Thyroid gland (tissue), 4 donors: ENCODE results near the gene C8G. TPM values are rescaled to one million over a fixed set of nuclear protein-coding genes. Genes with fewer than 3 reads are reported as not detected.

ENCODE experiments used
- DNase-seq, 2 donors: peaks; one replicate each; pipeline ENCODE4 v3.0.0-alpha.2; 2019
- H3K27ac ChIP-seq, 3 donors: fragments of 200-600 bp; sonication (generic); 1 replicate in 2 of 3; 2 replicates in 1 of 3; pipeline ENCODE4 v1.5.1; 2016 to 2019; ENCODE audit warnings: mild to moderate bottlenecking in 1 of 3, moderate library complexity in 1 of 3
- H3K27me3 ChIP-seq: fragments of 200-600 bp; sonication (generic); one replicate; pipeline ENCODE4 v1.5.1; 2019
- H3K36me3 ChIP-seq, 2 donors: fragments of 200-600 bp; sonication (generic); one replicate each; pipeline ENCODE4 v1.5.1; 2016 to 2019
- H3K4me1 ChIP-seq, 2 donors: fragments of 200-600 bp; sonication (generic); one replicate each; pipeline ENCODE4 v1.5.1; 2017 to 2019
- H3K4me3 ChIP-seq, 3 donors: fragments of 200-600 bp; sonication (generic); replicated peaks in 1 of 3; 1 replicate in 2 of 3; 2 replicates in 1 of 3; pipeline ENCODE4 v1.5.1; 2016; ENCODE audit warnings: mild to moderate bottlenecking in 1 of 3
- H3K9me3 ChIP-seq: fragments of 200-600 bp; sonication (generic); one replicate; pipeline ENCODE4 v1.5.1; 2017
- POLR2A ChIP-seq, 2 donors: fragments of 450-650 bp; IDR thresholded peaks; one replicate each; pipeline ENCODE4 v1.6.1; 2017; ENCODE audit warnings: antibody characterized with exemption in 2 of 2, mild to moderate bottlenecking in 2 of 2, moderate library complexity in 1 of 2
- WGBS, 2 donors: methylation state at CpG; one replicate each; pipeline ENCODE4 v1.1.5; 2017; 5-methylcytosine and 5-hydroxymethylcytosine counted together
- intact Hi-C: fragments of 100-400 bp; cut with DNase I; formaldehyde crosslinking; loops from one replicate; pipeline ENCODE4 v1.15.1; 2023
- total RNA-seq, 4 donors: library from RNA; depleted of rRNA; stranded (reverse); fragments of >200 nt; gene quantifications; one replicate each; pipeline ENCODE4 v1.2.3, GENCODE V29; 2016
- TF ChIP-seq, protein P1 (sequence below), 6 experiments: fragments of 200-600 bp in 3 of 6; fragments of 450-650 bp in 3 of 6; sonication (generic) in 3 of 6; IDR thresholded peaks; one replicate each; pipeline ENCODE4 v1.5.1; 2016 to 2019; ENCODE audit warnings: antibody characterized with exemption in 6 of 6, mild to moderate bottlenecking in 2 of 6, inconsistent platforms in 1 of 6, moderate library complexity in 1 of 6

The C8G gene
- total RNA-seq, 4 donors from 2014 or later: 1.8 TPM; not detected in 3

DNA sequence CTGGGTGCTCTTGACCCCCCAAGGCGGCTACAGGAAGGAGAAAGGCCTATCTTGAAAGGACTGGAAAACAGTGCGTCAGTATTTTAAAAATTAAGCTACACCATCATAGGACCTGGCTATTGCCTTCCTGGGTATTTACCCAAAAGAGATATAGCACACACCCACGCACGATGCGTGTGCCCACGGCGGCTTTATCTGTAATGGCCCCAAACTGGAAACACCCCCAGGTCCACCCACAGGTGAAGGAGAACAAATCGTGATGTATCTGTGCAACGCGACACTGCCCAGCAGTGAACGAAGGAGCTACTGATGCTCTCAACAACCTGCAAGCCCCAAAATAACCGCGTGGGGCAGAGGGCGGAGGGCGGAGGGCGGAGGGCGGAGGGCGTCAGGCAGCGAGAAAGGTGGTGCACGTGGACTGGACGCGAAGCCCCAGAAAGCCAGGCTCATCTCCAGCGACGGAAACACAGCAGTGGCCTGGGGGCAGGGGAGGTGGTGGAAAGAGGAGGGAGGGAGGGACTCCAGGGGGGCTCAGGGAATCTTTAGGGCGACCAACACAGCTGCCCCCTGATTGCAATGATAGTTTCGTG is 19.9 kb downstream of the C8G start:
- Histone ChIP-seq H3K9me3 (no peaks in the 10 kb centered on the region), H3K27me3 (no peaks in the 10 kb centered on the region), H3K4me1 (peaks cover 4 to 21% of the 10 kb centered on the region in 2 donors), H3K36me3 (no peaks in the 10 kb centered on the region), H3K4me3 (no peak overlapping the region), H3K27ac (no peak overlapping the region)
- DNase-seq: no peak
- WGBS, 2 donors: 86 to 87% methylated on average over 26 of the region's 26 CpGs
- no peak for TF ChIP-seq POLR2A (IDR thresholded peaks at IDR 0.05)
- TF ChIP-seq, protein P1, sequence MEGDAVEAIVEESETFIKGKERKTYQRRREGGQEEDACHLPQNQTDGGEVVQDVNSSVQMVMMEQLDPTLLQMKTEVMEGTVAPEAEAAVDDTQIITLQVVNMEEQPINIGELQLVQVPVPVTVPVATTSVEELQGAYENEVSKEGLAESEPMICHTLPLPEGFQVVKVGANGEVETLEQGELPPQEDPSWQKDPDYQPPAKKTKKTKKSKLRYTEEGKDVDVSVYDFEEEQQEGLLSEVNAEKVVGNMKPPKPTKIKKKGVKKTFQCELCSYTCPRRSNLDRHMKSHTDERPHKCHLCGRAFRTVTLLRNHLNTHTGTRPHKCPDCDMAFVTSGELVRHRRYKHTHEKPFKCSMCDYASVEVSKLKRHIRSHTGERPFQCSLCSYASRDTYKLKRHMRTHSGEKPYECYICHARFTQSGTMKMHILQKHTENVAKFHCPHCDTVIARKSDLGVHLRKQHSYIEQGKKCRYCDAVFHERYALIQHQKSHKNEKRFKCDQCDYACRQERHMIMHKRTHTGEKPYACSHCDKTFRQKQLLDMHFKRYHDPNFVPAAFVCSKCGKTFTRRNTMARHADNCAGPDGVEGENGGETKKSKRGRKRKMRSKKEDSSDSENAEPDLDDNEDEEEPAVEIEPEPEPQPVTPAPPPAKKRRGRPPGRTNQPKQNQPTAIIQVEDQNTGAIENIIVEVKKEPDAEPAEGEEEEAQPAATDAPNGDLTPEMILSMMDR (IDR thresholded peaks at IDR 0.05): no peak
- intact Hi-C loops: no loop called here

DNA sequence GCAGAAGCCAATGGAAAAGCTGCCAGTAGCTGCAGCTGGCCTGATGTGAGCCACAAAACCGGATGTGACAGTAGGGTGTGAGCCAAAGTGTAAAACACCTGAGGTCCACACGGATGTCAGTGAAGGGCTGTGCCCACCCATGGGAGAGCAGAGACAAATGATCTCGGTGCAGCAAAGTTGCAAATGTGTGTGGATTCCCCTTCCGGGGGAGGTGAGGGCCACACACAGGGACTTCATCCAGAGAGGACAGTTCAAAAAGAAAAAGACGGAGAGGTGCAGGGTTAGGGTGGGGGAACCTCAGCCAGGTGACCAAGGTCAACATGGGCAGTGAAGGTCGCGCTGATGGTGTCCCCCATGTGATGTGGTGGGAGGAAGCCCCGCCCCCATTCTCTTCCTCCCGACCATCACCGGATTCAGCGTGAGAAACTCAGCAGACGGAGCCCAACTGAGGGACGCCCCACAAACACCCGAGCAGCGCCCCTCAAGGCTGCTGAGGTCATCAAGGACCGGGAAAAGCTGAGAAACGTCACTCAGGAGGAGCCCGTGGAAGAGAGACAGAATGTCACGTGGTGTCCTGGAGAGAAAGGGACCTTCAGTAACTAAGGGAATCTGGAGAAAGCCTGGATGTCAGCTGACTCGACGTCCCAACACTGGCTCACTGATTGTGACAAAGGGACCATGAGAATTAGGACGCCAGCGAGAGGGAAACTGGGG is 20.9 kb downstream of the C8G start:
- Histone ChIP-seq H3K27me3 (no peaks in the 10 kb centered on the region), H3K27ac (no peak overlapping the region), H3K4me3 (no peak overlapping the region), H3K36me3 (no peaks in the 10 kb centered on the region), H3K9me3 (no peaks in the 10 kb centered on the region), H3K4me1 (peaks cover 2 to 15% of the 10 kb centered on the region in 2 donors)
- intact Hi-C loops: no loop called here
- WGBS, 2 donors: 23 to 28% methylated on average over 23 of the region's 23 CpGs
- TF ChIP-seq POLR2A (IDR thresholded peaks at IDR 0.05): no peak
- TF ChIP-seq, protein P1 (IDR thresholded peaks at IDR 0.05): no peak
- peak in 1 of 2 donors; percentile 35 for DNase-seq

DNA sequence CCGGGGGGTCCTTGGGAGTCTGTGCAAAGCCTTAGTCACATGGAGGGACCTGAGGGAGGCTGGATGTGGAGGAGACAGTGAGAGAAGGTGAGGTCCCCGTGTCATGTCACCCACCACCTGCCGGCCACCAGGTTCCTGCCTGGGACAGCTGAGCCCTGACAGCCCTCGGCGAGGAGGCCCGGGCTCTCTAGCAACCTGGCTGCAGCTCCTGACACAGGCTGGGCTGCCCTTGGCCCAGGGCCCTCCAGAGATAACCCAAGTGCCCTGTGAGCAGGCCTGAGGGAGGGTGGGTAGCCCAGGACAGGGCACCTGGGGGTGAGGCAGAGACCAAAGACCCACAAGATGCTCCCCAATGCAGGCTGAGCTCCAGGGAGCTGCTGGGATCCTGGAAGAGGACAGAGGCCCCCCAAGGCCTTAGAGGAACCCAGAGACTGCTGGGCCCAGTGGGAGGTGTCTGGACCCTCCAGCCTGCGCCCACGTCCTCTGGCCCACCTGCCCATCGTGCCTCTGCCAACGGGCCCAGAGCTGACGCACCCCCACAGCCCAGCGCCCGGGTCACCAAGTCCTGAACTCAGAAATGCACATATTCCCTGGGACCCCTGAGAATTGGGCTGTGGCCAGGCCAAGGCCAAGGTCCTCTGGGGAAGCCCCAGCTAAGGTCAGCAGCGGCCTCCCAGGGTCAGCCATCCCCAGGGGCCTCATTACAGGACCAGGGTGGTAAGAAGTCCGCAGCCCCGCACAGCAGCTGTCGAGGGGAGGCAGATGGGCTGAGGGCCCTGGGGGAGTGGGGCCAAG is 23.5 kb downstream of the C8G start:
- H3K36me3 ChIP-seq: no peaks in the 10 kb centered on the region
- peaks cover 0 to 8% of the 10 kb centered on the region in 2 donors for H3K4me1 ChIP-seq
- intact Hi-C loops: no loop called here
- H3K27ac ChIP-seq: no peak overlapping the region
- H3K27me3 ChIP-seq: no peaks in the 10 kb centered on the region
- H3K9me3 ChIP-seq: no peaks in the 10 kb centered on the region
- no peak overlapping the region for H3K4me3 ChIP-seq
- WGBS, 2 donors: 77 to 80% methylated on average over 1 to 12 of the region's 17 CpGs
- TF ChIP-seq, protein P1 (IDR thresholded peaks at IDR 0.05): no peak
- no peak for TF ChIP-seq POLR2A (IDR thresholded peaks at IDR 0.05)
- DNase-seq: no peak

DNA sequence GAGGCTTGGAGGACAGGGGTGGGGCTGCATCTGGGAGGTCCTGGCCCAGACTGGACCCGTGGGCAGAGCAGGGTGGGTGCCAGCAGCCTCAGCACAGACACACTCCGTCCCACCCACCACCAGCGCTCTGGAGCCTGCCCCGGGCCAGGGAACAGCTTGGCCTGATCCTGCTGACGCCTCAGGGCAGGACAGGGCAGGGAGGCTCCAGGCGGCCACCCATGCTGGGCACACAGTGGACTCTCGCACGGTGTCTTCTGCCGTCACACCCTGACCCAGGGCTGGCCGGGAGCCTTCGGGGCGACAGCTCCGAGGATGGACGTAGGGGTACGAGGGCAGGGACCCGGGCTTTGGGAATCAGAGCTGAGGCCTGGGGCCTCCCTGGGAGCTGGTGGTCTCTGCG is 24.1 kb downstream of the C8G start:
- TF ChIP-seq POLR2A (IDR thresholded peaks at IDR 0.05): no peak
- TF ChIP-seq, protein P1 (IDR thresholded peaks at IDR 0.05): no peak
- H3K4me1 ChIP-seq: peaks cover 0 to 8% of the 10 kb centered on the region in 2 donors
- intact Hi-C loops: no loop called here

More for the DNA sequence above, 24.1 kb downstream of the C8G start:
- no peaks in the 10 kb centered on the region for H3K27me3 ChIP-seq
- H3K4me3 ChIP-seq: no peak overlapping the region
- no peak for DNase-seq
- no peak overlapping the region for H3K27ac ChIP-seq
- H3K9me3 ChIP-seq: no peaks in the 10 kb centered on the region
- WGBS, 2 donors: 83% methylated on average over 2 of the region's 17 CpGs; no CpG with 5 or more reads in 1 of the 2 donors
- H3K36me3 ChIP-seq: no peaks in the 10 kb centered on the region
